Measurements from ENCODE around the gene RUSF1. TPM values are rescaled to one million over a fixed set of nuclear protein-coding genes. Genes with fewer than 3 reads are reported as not detected.

Gene RUSF1
- total and polyA plus RNA-seq, 10 of the 15 experiments (the other 5 are each of a cell fraction or from before 2014, with no cell fraction given) = 0.20 to 46.3 (median 29.7) TPM

DNA sequence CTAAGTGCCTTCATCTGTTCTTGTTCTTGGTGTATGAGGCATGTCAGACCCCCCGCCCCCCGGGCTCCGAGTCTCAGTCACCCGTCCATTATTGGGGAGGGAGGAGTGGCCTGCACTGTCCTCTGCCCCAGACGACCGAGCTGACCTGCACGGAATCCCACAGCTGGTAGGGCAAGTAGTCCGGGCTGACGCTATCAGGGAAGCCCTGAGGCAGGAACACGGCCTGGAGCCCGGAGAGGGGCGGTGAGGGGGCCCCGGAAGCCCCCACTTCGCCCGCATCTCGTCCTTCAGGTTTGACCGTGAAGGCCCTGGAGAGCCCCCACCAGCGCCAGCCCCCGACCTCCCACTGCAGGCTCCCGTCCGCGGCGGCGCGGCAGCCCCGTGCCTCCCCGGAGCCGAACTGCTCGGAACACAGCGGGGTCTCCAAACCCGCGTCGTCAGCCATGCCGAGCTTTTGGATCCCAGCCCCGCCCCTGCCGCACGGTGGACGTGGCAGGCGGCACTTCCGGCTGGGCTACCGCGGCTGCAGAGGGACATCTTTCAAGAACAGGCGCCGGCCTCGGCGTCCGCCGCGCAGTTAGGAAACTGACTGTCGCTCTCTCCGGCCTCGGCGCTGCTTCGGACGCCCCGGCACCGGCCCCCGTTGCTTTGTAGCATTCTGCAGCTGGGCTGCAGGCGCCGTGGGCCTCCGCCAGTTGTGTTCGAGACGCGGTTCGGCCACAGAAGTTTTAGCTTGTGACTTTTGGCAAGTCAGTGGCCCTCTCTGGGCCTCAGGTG lies at the start of gene RUSF1 (continued):
- TF ChIP-seq SRF (IDR thresholded peaks at IDR 0.05; ENCODE audit: low read depth in 2 of 2, low read length in 2 of 2) (no peak), ESRRA (IDR thresholded peaks at IDR 0.05; ENCODE audit: low read length) (peak; percentile 74), MYC (IDR thresholded peaks at IDR 0.05; ENCODE audit: insufficient read depth, insufficient read length, insufficient replicate concordance, low read length, severe bottlenecking) (no peak), KDM1A (IDR thresholded peaks at IDR 0.05; ENCODE audit: borderline replicate concordance) (no peak), NRF1 (conservative IDR thresholded peaks at IDR 0.05; ENCODE audit: low read depth, low read length) (no peak), KAT2A (conservative IDR thresholded peaks at IDR 0.05; ENCODE audit: control insufficient read depth, low read depth, low read length) (no peak), SREBF2 (IDR thresholded peaks at IDR 0.05; ENCODE audit: low read length) (no peak), STAT3 (IDR thresholded peaks at IDR 0.05; ENCODE audit: low read depth, low read length) (no peak), TCF3 (IDR thresholded peaks at IDR 0.05; ENCODE audit: borderline replicate concordance, insufficient read depth, low read depth, low read length) (peak; percentile 66; the same call in 1 of the 2 replicates), PML (IDR thresholded peaks at IDR 0.05; ENCODE audit: low read length) (peak; percentile 94; the same call in 1 of the 2 replicates), IRF5 (IDR thresholded peaks at IDR 0.05; ENCODE audit: borderline replicate concordance) (no peak), PKNOX1 (IDR thresholded peaks at IDR 0.05) (no peak), ZNF24 (IDR thresholded peaks at IDR 0.05) (peak; percentile 54), BRCA1 (IDR thresholded peaks at IDR 0.05; ENCODE audit: low read depth, low read length) (no peak), TBL1XR1 (IDR thresholded peaks at IDR 0.05; ENCODE audit: low read depth, low read length) (no peak), MXI1 (IDR thresholded peaks at IDR 0.05; ENCODE audit: low read depth, low read length) (peak; percentile 77), BCL3 (IDR thresholded peaks at IDR 0.05; ENCODE audit: borderline replicate concordance, insufficient read depth, low read depth, low read length, poor library complexity, severe bottlenecking) (peak; percentile 34), ZBED1 (IDR thresholded peaks at IDR 0.05; ENCODE audit: borderline replicate concordance) (no peak), SMAD1 (IDR thresholded peaks at IDR 0.05; ENCODE audit: low read depth, partially characterized antibody) (no peak), WRNIP1 (IDR thresholded peaks at IDR 0.05; ENCODE audit: borderline replicate concordance, low read depth, low read length) (no peak), SUZ12 (IDR thresholded peaks at IDR 0.05; ENCODE audit: unreplicated experiment) (no peak), SMAD5 (IDR thresholded peaks at IDR 0.05; ENCODE audit: low read depth) (peak; percentile 52; the same call in 1 of the 2 replicates)
- TF ChIP-seq, protein P1, sequence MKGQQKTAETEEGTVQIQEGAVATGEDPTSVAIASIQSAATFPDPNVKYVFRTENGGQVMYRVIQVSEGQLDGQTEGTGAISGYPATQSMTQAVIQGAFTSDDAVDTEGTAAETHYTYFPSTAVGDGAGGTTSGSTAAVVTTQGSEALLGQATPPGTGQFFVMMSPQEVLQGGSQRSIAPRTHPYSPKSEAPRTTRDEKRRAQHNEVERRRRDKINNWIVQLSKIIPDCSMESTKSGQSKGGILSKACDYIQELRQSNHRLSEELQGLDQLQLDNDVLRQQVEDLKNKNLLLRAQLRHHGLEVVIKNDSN (IDR thresholded peaks at IDR 0.05; ENCODE audit: borderline replicate concordance, extremely low read length, insufficient read depth, low read depth, low read length) = no peak
- TF ChIP-seq, protein P2, sequence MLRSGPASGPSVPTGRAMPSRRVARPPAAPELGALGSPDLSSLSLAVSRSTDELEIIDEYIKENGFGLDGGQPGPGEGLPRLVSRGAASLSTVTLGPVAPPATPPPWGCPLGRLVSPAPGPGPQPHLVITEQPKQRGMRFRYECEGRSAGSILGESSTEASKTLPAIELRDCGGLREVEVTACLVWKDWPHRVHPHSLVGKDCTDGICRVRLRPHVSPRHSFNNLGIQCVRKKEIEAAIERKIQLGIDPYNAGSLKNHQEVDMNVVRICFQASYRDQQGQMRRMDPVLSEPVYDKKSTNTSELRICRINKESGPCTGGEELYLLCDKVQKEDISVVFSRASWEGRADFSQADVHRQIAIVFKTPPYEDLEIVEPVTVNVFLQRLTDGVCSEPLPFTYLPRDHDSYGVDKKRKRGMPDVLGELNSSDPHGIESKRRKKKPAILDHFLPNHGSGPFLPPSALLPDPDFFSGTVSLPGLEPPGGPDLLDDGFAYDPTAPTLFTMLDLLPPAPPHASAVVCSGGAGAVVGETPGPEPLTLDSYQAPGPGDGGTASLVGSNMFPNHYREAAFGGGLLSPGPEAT (IDR thresholded peaks at IDR 0.05; ENCODE audit: low read depth) = peak; percentile 68

Measured in GM12878 (cell line).